ENCODE measurements around the gene KCNMA1.

The KCNMA1 gene

GRCh38 chr10:77474386-77474785, 163.2 kb downstream of the KCNMA1 start:
- no peak for DNase-seq

GRCh38 chr10:77472146-77472545, 165.5 kb downstream of the KCNMA1 start:
- no peak for DNase-seq

- DNase-seq: no peak
Observed at GRCh38 chr10:77471069-77471536, 166.5 kb downstream of the KCNMA1 start.

GRCh38 chr10:77467422-77467963, 170.1 kb downstream of the KCNMA1 start:
- no peak for DNase-seq

GRCh38 chr10:77463967-77464745, 173.5 kb downstream of the KCNMA1 start:
- DNase-seq: no peak

- no peak for DNase-seq
Observed at GRCh38 chr10:77463499-77463898, 174.1 kb downstream of the KCNMA1 start.

GRCh38 chr10:77461636-77462296, 175.8 kb downstream of the KCNMA1 start:
- DNase-seq: no peak

- DNase-seq: no peak
Observed at GRCh38 chr10:77459905-77460304, 177.7 kb downstream of the KCNMA1 start.

GRCh38 chr10:77458986-77459590, 178.5 kb downstream of the KCNMA1 start:
- no peak for DNase-seq

GRCh38 chr10:77457721-77458120, 179.9 kb downstream of the KCNMA1 start:
- no peak for DNase-seq

- DNase-seq: no peak
Observed at GRCh38 chr10:77457266-77457665, 180.3 kb downstream of the KCNMA1 start.

GRCh38 chr10:77456414-77456813, 181.2 kb downstream of the KCNMA1 start:
- DNase-seq: no peak

GRCh38 chr10:77455561-77455960, 182.0 kb downstream of the KCNMA1 start:
- DNase-seq: no peak

GRCh38 chr10:77452952-77453564, 184.6 kb downstream of the KCNMA1 start:
- DNase-seq: no peak

- DNase-seq: no peak
Observed at GRCh38 chr10:77451886-77452285, 185.7 kb downstream of the KCNMA1 start.

GRCh38 chr10:77448226-77448625, 189.4 kb downstream of the KCNMA1 start:
- DNase-seq: no peak

GRCh38 chr10:77446700-77447099, 190.9 kb downstream of the KCNMA1 start:
- DNase-seq: no peak

- no peak for DNase-seq
Observed at GRCh38 chr10:77445547-77445946, 192.1 kb downstream of the KCNMA1 start.

- no peak for DNase-seq
Observed at GRCh38 chr10:77444041-77444440, 193.6 kb downstream of the KCNMA1 start.

GRCh38 chr10:77442699-77443189, 194.9 kb downstream of the KCNMA1 start:
- DNase-seq: no peak

- DNase-seq: no peak
Observed at GRCh38 chr10:77441353-77442166, 196.0 kb downstream of the KCNMA1 start.

Measured in stimulated activated CD4-positive, alpha-beta T cell treated with anti-CD3 and anti-CD28 coated beads, Interleukin-2, amount 100 ng/mL, for 48 hours (primary cell).